ENCODE measurements around the gene NR4A3.
"Not testable (repeated sequence)": the region's sequence is repeated elsewhere in the genome, so short reads cannot be mapped to it uniquely, and the experiment has no call there.

The NR4A3 gene

DNA sequence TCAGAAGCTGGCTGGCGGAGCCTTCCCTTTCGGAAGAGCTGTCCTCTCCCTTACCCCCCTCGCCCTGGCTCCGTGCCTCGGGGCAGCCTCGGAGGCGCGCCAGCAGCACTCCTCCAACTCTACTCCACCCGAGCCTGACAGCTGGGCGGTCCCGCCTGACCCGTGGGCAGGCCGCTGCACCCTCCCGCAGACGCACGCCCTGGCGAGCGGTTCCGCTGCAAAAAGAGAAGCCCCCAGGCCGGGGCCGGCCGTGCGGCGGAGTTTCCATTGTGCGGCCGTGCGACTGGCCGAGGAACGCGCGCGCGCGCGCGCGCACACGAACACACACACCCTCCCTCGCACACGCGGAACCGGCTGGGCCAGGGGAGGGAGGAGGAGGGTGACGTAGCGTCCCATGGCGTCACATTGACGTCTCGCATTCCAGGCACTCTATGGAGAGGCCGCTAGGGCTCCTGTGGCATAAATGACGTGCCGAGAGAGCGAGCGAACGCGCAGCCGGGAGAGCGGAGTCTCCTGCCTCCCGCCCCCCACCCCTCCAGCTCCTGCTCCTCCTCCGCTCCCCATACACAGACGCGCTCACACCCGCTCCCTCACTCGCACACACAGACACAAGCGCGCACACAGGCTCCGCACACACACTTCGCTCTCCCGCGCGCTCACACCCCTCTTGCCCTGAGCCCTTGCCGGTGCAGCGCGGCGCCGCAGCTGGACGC, at the start of gene NR4A3:
Gene NR4A3, plus strand, starts transcription at position 490 of the 713 bp plus-strand sequence. CDS start 6,158 bp downstream, outside the sequence.
- H3K27me3 Mint-ChIP-seq, result peaks cover 3% of the 10 kb centered on the region
- H3K4me1 Mint-ChIP-seq (ENCODE audit: low read depth), result peaks cover 67% of the 10 kb centered on the region
- peak within 1 kb of the TSS; percentile 100 for H3K4me3 Mint-ChIP-seq
- no peaks in the 10 kb centered on the region for H3K9me3 Mint-ChIP-seq
- peak within 1 kb of the TSS; percentile 99 for H3K27ac Mint-ChIP-seq
- H3K36me3 Mint-ChIP-seq (ENCODE audit: low read depth), result peaks cover 41% of the 10 kb centered on the region

DNA sequence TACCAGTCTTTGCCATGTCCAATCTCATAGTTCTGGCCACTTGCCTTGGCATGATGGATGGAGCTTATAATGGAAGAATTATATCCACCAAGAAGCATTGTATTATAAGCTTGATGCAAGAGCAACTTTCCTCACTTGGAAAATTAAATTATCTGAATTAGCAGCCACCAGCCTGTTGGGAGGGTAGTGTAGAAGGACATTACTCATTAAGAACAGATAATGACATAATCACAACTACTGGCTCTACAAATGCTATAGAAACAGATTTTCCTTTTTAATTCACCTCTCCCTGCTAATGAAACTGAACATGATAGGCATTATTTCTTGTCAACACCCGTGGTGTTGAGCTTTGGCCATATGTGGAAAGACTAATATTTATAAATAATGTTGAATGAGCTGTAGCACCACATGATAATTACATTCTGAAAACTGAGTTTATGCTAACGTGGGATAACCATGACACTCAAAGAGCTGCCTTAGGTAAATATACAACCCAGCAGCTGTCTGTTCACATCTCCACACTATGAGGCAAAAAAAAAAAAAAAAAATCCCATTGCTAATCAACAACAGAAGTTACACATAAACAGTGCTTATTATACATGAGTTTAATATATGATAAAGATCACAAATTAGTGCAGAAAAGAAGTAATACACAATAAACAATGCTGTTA, 48.1 kb upstream of the NR4A3 start:
- H3K9me3 Mint-ChIP-seq, result no peaks in the 10 kb centered on the region
- no peak overlapping the region for H3K4me3 Mint-ChIP-seq
- H3K27ac Mint-ChIP-seq, result no peak overlapping the region
- H3K36me3 Mint-ChIP-seq (ENCODE audit: low read depth), result no peaks in the 10 kb centered on the region
- peaks cover 11% of the 10 kb centered on the region for H3K4me1 Mint-ChIP-seq (ENCODE audit: low read depth)
- peaks cover 15% of the 10 kb centered on the region for H3K27me3 Mint-ChIP-seq

DNA sequence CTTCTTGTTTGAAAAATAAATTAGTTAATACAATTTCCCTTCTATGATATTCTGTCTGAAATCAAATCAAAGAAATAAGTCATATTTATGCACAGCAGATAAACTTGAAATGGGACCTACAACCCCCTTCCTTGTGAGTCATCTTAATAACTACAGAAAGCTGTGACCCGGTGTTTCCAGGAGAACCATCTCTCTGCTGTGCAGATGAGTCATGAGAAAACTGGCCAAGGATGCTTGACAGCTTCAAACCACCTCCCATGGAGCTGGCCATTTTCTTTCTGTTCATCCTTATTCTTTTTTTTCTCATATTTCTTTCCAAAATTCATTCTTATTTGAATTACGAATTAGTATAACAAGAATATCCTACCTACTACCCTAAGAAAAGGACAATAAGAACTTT, 43.4 kb upstream of the NR4A3 start:
- peak overlapping the region; percentile 28 for H3K4me3 Mint-ChIP-seq
- H3K36me3 Mint-ChIP-seq (ENCODE audit: low read depth), result no peaks in the 10 kb centered on the region
- peaks cover 13% of the 10 kb centered on the region for H3K27me3 Mint-ChIP-seq
- no peaks in the 10 kb centered on the region for H3K9me3 Mint-ChIP-seq
- peak overlapping the region; percentile 75 for H3K27ac Mint-ChIP-seq
- H3K4me1 Mint-ChIP-seq (ENCODE audit: low read depth), result peaks cover 30% of the 10 kb centered on the region

- Mint-ChIP-seq H3K4me1 (ENCODE audit: low read depth) (peaks cover 35% of the 10 kb centered on the region), H3K27ac (peak overlapping the region; percentile 75), H3K4me3 (peak overlapping the region; percentile 28), H3K36me3 (ENCODE audit: low read depth) (no peaks in the 10 kb centered on the region), H3K9me3 (no peaks in the 10 kb centered on the region), H3K27me3 (peaks cover 18% of the 10 kb centered on the region)
Observed at GRCh38 chr9:99778836-99779235, 42.8 kb upstream of the NR4A3 start.

DNA sequence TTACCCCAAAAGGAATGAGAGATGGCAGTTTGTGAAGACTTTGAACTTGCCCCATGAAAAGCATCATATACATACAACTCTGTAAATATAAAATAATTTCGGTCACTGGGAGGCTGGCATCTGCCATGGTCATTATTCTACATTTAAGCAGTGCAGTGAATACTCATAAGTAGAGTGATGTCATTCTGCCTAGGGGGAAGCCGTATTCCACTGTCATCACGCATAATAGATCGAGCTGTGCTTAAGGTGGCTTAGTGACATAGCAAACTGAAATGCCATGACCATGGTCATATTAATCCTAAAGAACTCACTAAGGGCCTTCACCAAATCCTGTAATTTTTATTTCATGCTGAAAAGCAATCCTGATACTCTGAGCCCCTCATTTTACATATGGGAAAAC, 42.4 kb upstream of the NR4A3 start:
- Mint-ChIP-seq H3K27ac (no peak overlapping the region), H3K36me3 (ENCODE audit: low read depth) (no peaks in the 10 kb centered on the region), H3K9me3 (no peaks in the 10 kb centered on the region), H3K4me1 (ENCODE audit: low read depth) (peaks cover 38% of the 10 kb centered on the region), H3K27me3 (peaks cover 19% of the 10 kb centered on the region), H3K4me3 (peak overlapping the region; percentile 28)

GRCh38 chr9:99782349-99782748, 39.3 kb upstream of the NR4A3 start:
- H3K9me3 Mint-ChIP-seq; H3K36me3 Mint-ChIP-seq (ENCODE audit: low read depth); H3K27ac Mint-ChIP-seq; H3K4me3 Mint-ChIP-seq: not testable (repeated sequence)
- peaks cover 35% of the 10 kb centered on the region for H3K27me3 Mint-ChIP-seq
- H3K4me1 Mint-ChIP-seq (ENCODE audit: low read depth), result peaks cover 38% of the 10 kb centered on the region

DNA sequence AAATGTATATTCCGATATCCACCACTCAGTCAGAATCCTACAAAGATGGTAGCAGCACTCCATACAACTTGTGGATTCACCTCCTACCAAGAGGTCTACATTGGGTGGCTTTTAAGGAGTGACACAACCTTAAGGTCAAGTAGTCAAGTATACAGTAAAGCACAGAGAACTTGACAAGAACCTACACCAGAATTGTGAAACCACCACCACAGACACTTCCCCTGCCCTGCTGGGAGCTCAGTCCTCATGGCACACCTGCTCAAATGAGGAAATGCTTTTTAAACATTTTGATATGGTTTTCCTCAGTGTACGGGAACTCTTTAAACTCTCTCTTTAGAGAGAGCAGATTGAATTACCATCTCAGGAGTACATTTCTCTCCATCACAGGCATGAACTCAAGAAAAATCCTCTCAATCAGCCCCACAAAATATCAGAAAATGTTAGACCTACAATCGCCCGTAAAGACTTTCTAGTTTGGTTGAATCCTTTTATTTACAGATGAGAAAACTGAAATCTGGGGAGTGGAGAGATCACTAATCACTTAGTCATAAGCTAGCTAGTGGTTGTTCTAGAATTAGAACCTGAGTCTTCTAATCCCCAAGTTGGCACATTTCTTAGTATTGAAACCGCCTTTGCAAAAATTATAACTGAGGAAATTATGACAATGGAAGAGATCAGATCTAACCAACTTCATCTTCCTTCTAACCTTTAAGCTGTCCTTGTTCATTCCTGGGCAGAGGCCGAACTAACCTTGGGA, 38.5 kb upstream of the NR4A3 start:
- Mint-ChIP-seq H3K27me3 (peaks cover 40% of the 10 kb centered on the region), H3K9me3 (no peaks in the 10 kb centered on the region), H3K4me3 (no peak overlapping the region), H3K4me1 (ENCODE audit: low read depth) (peaks cover 31% of the 10 kb centered on the region), H3K27ac (no peak overlapping the region), H3K36me3 (ENCODE audit: low read depth) (no peaks in the 10 kb centered on the region)

GRCh38 chr9:99783799-99784198, 37.9 kb upstream of the NR4A3 start:
- H3K4me3 Mint-ChIP-seq, result no peak overlapping the region
- H3K36me3 Mint-ChIP-seq (ENCODE audit: low read depth), result no peaks in the 10 kb centered on the region
- H3K27me3 Mint-ChIP-seq, result peaks cover 40% of the 10 kb centered on the region
- H3K27ac Mint-ChIP-seq, result no peak overlapping the region
- peaks cover 24% of the 10 kb centered on the region for H3K4me1 Mint-ChIP-seq (ENCODE audit: low read depth)
- H3K9me3 Mint-ChIP-seq, result no peaks in the 10 kb centered on the region

- H3K36me3 Mint-ChIP-seq (ENCODE audit: low read depth), result no peaks in the 10 kb centered on the region
- H3K27ac Mint-ChIP-seq, result no peak overlapping the region
- no peaks in the 10 kb centered on the region for H3K9me3 Mint-ChIP-seq
- peaks cover 49% of the 10 kb centered on the region for H3K27me3 Mint-ChIP-seq
- no peak overlapping the region for H3K4me3 Mint-ChIP-seq
- peaks cover 14% of the 10 kb centered on the region for H3K4me1 Mint-ChIP-seq (ENCODE audit: low read depth)
Observed at GRCh38 chr9:99785010-99785590, 36.6 kb upstream of the NR4A3 start.

DNA sequence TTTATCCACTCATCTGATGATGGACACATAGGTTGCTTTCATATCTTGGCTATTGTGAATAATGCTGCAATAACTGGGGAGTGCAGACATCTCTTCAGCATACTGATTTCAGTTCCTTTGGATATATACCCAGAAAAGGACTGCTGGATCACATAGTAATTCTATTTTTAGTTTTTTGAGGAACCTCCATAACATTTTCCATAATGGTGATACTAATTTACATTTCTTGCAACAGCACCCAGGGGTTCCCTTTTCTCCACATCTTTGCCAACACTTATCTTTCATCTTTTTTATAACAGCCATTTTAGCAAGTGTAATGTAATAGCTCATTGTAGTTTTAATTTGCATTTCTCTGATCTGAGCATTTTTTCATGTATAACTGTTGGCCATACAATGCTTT, 34.1 kb upstream of the NR4A3 start:
- H3K4me3 Mint-ChIP-seq, result no peak overlapping the region
- H3K9me3 Mint-ChIP-seq, result no peaks in the 10 kb centered on the region
- no peak overlapping the region for H3K27ac Mint-ChIP-seq
- peaks cover 59% of the 10 kb centered on the region for H3K27me3 Mint-ChIP-seq
- no peaks in the 10 kb centered on the region for H3K36me3 Mint-ChIP-seq (ENCODE audit: low read depth)
- peaks cover 14% of the 10 kb centered on the region for H3K4me1 Mint-ChIP-seq (ENCODE audit: low read depth)

GRCh38 chr9:99793528-99793927, 28.2 kb upstream of the NR4A3 start:
- peaks cover 4% of the 10 kb centered on the region for H3K4me1 Mint-ChIP-seq (ENCODE audit: low read depth)
- H3K36me3 Mint-ChIP-seq (ENCODE audit: low read depth), result no peaks in the 10 kb centered on the region
- H3K9me3 Mint-ChIP-seq, result no peaks in the 10 kb centered on the region

GRCh38 chr9:99796231-99796630, 25.5 kb upstream of the NR4A3 start:
- Mint-ChIP-seq H3K27ac (no peak overlapping the region), H3K27me3 (peaks cover 12% of the 10 kb centered on the region), H3K36me3 (ENCODE audit: low read depth) (no peaks in the 10 kb centered on the region), H3K9me3 (no peaks in the 10 kb centered on the region), H3K4me3 (no peak overlapping the region), H3K4me1 (ENCODE audit: low read depth) (peaks cover 4% of the 10 kb centered on the region)

More at GRCh38 chr9:99793528-99793927, 28.2 kb upstream of the NR4A3 start:
- Mint-ChIP-seq H3K27ac (no peak overlapping the region), H3K4me3 (no peak overlapping the region), H3K27me3 (peaks cover 29% of the 10 kb centered on the region)

DNA sequence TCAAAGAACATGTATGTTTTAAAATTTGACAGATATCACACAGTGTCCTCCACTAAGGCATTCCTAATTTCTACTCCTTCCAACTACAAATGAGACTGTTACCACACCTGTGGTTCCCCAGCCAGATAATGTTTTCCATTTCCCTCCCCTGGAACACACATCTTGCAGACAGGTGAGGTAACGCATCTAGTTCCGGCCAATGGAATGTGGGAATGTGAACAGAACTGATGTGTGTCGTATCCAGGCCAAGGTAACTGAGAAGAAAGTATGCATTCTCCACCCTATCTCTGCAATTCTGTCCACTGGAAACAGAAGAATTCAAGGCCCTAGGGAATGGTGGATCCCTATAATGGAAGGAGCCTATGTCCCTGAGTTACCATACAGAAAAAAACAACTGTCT, 19.9 kb upstream of the NR4A3 start:
- H3K4me3 Mint-ChIP-seq, result no peak overlapping the region
- H3K4me1 Mint-ChIP-seq (ENCODE audit: low read depth), result peaks cover 6% of the 10 kb centered on the region
- no peaks in the 10 kb centered on the region for H3K27me3 Mint-ChIP-seq
- no peaks in the 10 kb centered on the region for H3K9me3 Mint-ChIP-seq
- no peaks in the 10 kb centered on the region for H3K36me3 Mint-ChIP-seq (ENCODE audit: low read depth)
- H3K27ac Mint-ChIP-seq, result no peak overlapping the region

DNA sequence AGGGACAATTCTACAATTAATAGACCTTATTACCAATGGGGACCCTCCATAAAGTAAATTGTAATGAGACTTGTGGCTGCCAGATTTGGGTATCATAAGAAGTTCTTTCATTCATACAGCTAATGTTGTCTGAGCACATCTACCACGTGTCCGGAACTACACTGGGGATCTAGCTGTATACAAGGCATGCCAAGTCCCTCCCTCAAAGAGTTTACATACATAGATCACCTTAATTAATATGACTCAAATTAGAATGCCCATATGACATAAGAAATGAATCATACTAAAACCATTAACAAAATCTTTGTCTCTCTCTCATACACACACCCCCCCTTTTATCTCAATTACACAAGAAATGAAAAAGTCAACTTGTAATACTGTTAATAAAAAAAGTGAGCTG, 18.0 kb upstream of the NR4A3 start:
- no peak overlapping the region for H3K27ac Mint-ChIP-seq
- no peaks in the 10 kb centered on the region for H3K36me3 Mint-ChIP-seq (ENCODE audit: low read depth)
- no peak overlapping the region for H3K4me3 Mint-ChIP-seq
- peaks cover 24% of the 10 kb centered on the region for H3K4me1 Mint-ChIP-seq (ENCODE audit: low read depth)
- no peaks in the 10 kb centered on the region for H3K9me3 Mint-ChIP-seq
- H3K27me3 Mint-ChIP-seq, result no peaks in the 10 kb centered on the region
